Gastrocnemius medialis (tissue), 4 donors: Measurements from ENCODE around the gene SV2B.

ENCODE experiments used
- CTCF ChIP-seq, 5 experiments: fragments of 450-650 bp in 3 of 5; fragments of 200-600 bp in 2 of 5; sonication (generic) in 2 of 5; IDR thresholded peaks in 4 of 5; conservative IDR thresholded peaks in 1 of 5; 1 replicate in 4 of 5; 2 replicates in 1 of 5; pipeline ENCODE4 v1.5.1; 2016 to 2019; ENCODE audit warnings: antibody characterized with exemption in 5 of 5, mild to moderate bottlenecking in 3 of 5, moderate library complexity in 3 of 5
- POLR2A ChIP-seq, 2 donors: fragments of 450-650 bp; IDR thresholded peaks; one replicate each; pipeline ENCODE4 v1.6.1; 2017; ENCODE audit warnings: antibody characterized with exemption in 2 of 2, mild to moderate bottlenecking in 2 of 2, moderate library complexity in 2 of 2

GRCh38 chr15:91075739-91076138, 24.3 kb upstream of the SV2B start:
- TF ChIP-seq CTCF (IDR thresholded peaks at IDR 0.05 in 4 of 5, conservative IDR thresholded peaks at IDR 0.05 in 1 of 5) (no peak), POLR2A (IDR thresholded peaks at IDR 0.05) (no peak)
